ENCODE measurements around the gene RFX2.
"Not testable (repeated sequence)": the region's sequence is repeated elsewhere in the genome, so short reads cannot be mapped to it uniquely, and the experiment has no call there.

The RFX2 gene

GRCh38 chr19:5987077-5987818 lies 123.1 kb downstream of the RFX2 start:
- peak; percentile 69 for DNase-seq

GRCh38 chr19:5985837-5986236 lies 124.5 kb downstream of the RFX2 start:
- DNase-seq: not testable (repeated sequence)

- DNase-seq: no peak
Measured at GRCh38 chr19:5985098-5985783, 125.1 kb downstream of the RFX2 start.

- no peak for DNase-seq
Measured at GRCh38 chr19:5984600-5984999, 125.7 kb downstream of the RFX2 start.

GRCh38 chr19:5983367-5983955 lies 126.8 kb downstream of the RFX2 start:
- no peak for DNase-seq

GRCh38 chr19:5978606-5979552 lies 131.4 kb downstream of the RFX2 start:
- DNase-seq: no peak

GRCh38 chr19:5977785-5978605 lies 132.3 kb downstream of the RFX2 start, which contains the start of gene RANBP3:
RANBP3 (minus strand) TSS chr19:5978140; CDS start chr19:5978082, 58 bp downstream.
- DNase-seq: peak; percentile 100

GRCh38 chr19:5977222-5977784 lies 133.0 kb downstream of the RFX2 start:
- DNase-seq: no peak

- DNase-seq: no peak
Measured at GRCh38 chr19:5976768-5977167, 133.5 kb downstream of the RFX2 start.

- no peak for DNase-seq
Measured at GRCh38 chr19:5975388-5975728, 134.9 kb downstream of the RFX2 start.

- peak; percentile 39 for DNase-seq
Measured at GRCh38 chr19:5974721-5975387, 135.4 kb downstream of the RFX2 start.

- no peak for DNase-seq
Measured at GRCh38 chr19:5973867-5974635, 136.2 kb downstream of the RFX2 start.

GRCh38 chr19:5973376-5973775 lies 136.9 kb downstream of the RFX2 start:
- DNase-seq: no peak

- DNase-seq: no peak
Measured at GRCh38 chr19:5972355-5972731, 138.0 kb downstream of the RFX2 start.

GRCh38 chr19:5971714-5972354 lies 138.5 kb downstream of the RFX2 start:
- DNase-seq: no peak

- no peak for DNase-seq
Measured at GRCh38 chr19:5969476-5969875, 140.8 kb downstream of the RFX2 start.

- no peak for DNase-seq
Measured at GRCh38 chr19:5968431-5969373, 141.6 kb downstream of the RFX2 start.

- peak; percentile 45 for DNase-seq
Measured at GRCh38 chr19:5967994-5968430, 142.3 kb downstream of the RFX2 start.

GRCh38 chr19:5967571-5967970 lies 142.7 kb downstream of the RFX2 start:
- DNase-seq: no peak

All from CD4-positive, alpha-beta T cell treated with Interleukin-15 for 1 hour (primary cell).